Mesendoderm (in vitro differentiated cells): Measurements from ENCODE around the gene SPTBN1.
A peak's percentile ranks its signal among the peaks of the same experiment; 100 is the strongest.

Experiments used
- DNase-seq: peaks from one replicate; pipeline ENCODE4 v3.0.0; 2013
- H2AK5ac ChIP-seq: 2 replicates; pipeline ENCODE4 v1.6.1; 2013; ENCODE audit warnings: low read length, inconsistent platforms
- H2BK120ac ChIP-seq: 2 replicates; pipeline ENCODE4 v1.6.1; 2013; ENCODE audit warnings: low read depth, mild to moderate bottlenecking, low read length, moderate library complexity, mixed read lengths
- H2BK15ac ChIP-seq: replicated peaks from 2 replicates; pipeline ENCODE4 v1.6.1; 2013; ENCODE audit warnings: low read depth, mild to moderate bottlenecking, moderate library complexity
- H2BK5ac ChIP-seq: 2 replicates; pipeline ENCODE4 v1.6.1; 2013; ENCODE audit warnings: low read length, inconsistent platforms
- H3K18ac ChIP-seq: 2 replicates; pipeline ENCODE4 v1.6.1; 2013; ENCODE audit warnings: mild to moderate bottlenecking, low read length, mixed read lengths
- H3K23ac ChIP-seq: one replicate; pipeline ENCODE4 v1.6.1; 2013; ENCODE audit warnings: low read length
- H3K27ac ChIP-seq: 2 replicates; pipeline ENCODE4 v1.5.1; 2013; ENCODE audit warnings: low read depth, mild to moderate bottlenecking, inconsistent platforms, low read length, moderate library complexity
- H3K27me3 ChIP-seq: 2 replicates; pipeline ENCODE4 v1.6.1; 2013; ENCODE audit warnings: low read length, control low read depth, mild to moderate bottlenecking, inconsistent platforms; ENCODE audit not compliant: insufficient read depth, poor library complexity
- H3K36me3 ChIP-seq: 2 replicates; pipeline ENCODE4 v1.6.1; 2013; ENCODE audit warnings: low read length, inconsistent platforms; ENCODE audit not compliant: control insufficient read depth, insufficient read depth
- H3K4ac ChIP-seq: one replicate; pipeline ENCODE4 v1.6.1; 2013; ENCODE audit warnings: low read depth, mild to moderate bottlenecking, low read length, moderate library complexity
- H3K4me1 ChIP-seq: 2 replicates; pipeline ENCODE4 v1.6.1; 2013; ENCODE audit warnings: low read depth, low read length, inconsistent platforms; ENCODE audit not compliant: control insufficient read depth
- H3K4me2 ChIP-seq: 2 replicates; pipeline ENCODE4 v1.6.1; 2013; ENCODE audit warnings: low read length
- H3K4me3 ChIP-seq: 2 replicates; pipeline ENCODE4 v1.5.1; 2013; ENCODE audit warnings: mild to moderate bottlenecking, low read length
- H3K56ac ChIP-seq: one replicate; pipeline ENCODE4 v1.6.1; 2013; ENCODE audit warnings: low read length
- H3K79me1 ChIP-seq: 2 replicates; pipeline ENCODE4 v1.6.1; 2013; ENCODE audit warnings: low read length, inconsistent platforms
- H3K79me2 ChIP-seq: 2 replicates; pipeline ENCODE4 v1.6.1; 2013; ENCODE audit warnings: mild to moderate bottlenecking, low read length; ENCODE audit not compliant: control insufficient read depth, insufficient read depth
- H3K9ac ChIP-seq: 2 replicates; pipeline ENCODE4 v1.6.1; 2013; ENCODE audit warnings: low read length, inconsistent platforms
- H4K5ac ChIP-seq: one replicate; pipeline ENCODE4 v1.6.1; 2013; ENCODE audit warnings: low read length
- H4K8ac ChIP-seq: one replicate; pipeline ENCODE4 v1.6.1; 2013; ENCODE audit warnings: low read depth, mild to moderate bottlenecking, control low read depth, low read length, moderate library complexity
- WGBS: extraction: QIAGEN DNeasy Blood & Tissue Kit; methylation state at CpG from one replicate; pipeline ENCODE4 v1.1.7; 2013; ENCODE audit warnings: low lambda C conversion rate, missing lambda C conversion rate; ENCODE audit not compliant: insufficient coverage; ENCODE audit errors: extremely low coverage; 5-methylcytosine and 5-hydroxymethylcytosine counted together

The SPTBN1 gene

GRCh38 chr2:54429054-54429453 lies 27.1 kb upstream of the SPTBN1 start:
- Histone ChIP-seq H3K9ac (no peak overlapping the region), H3K4me1 (no peaks in the 10 kb centered on the region), H3K79me2 (no peaks in the 10 kb centered on the region), H3K36me3 (no peaks in the 10 kb centered on the region), H3K18ac (no peak overlapping the region), H3K4me3 (no peak overlapping the region), H4K8ac (no peak overlapping the region), H2BK15ac (no peak overlapping the region), H3K27me3 (no peaks in the 10 kb centered on the region), H3K23ac (no peak overlapping the region), H2BK5ac (no peak overlapping the region), H3K79me1 (no peaks in the 10 kb centered on the region), H3K27ac (no peak overlapping the region), H2AK5ac (no peak overlapping the region), H2BK120ac (no peak overlapping the region), H4K5ac (no peak overlapping the region), H3K4me2 (no peak overlapping the region), H3K4ac (no peak overlapping the region), H3K56ac (no peak overlapping the region)
- no CpG with 5 or more reads among the region's 5 CpGs for WGBS
- DNase-seq = no peak

GRCh38 chr2:54429811-54430551 lies 26.1 kb upstream of the SPTBN1 start:
- no peak overlapping the region for H3K23ac ChIP-seq
- H3K9ac ChIP-seq = no peak overlapping the region
- H4K5ac ChIP-seq = no peak overlapping the region
- H2BK120ac ChIP-seq = no peak overlapping the region
- no peak overlapping the region for H3K4me2 ChIP-seq
- H3K56ac ChIP-seq = no peak overlapping the region
- H2BK5ac ChIP-seq = no peak overlapping the region
- no peaks in the 10 kb centered on the region for H3K4me1 ChIP-seq
- H3K27me3 ChIP-seq = no peaks in the 10 kb centered on the region
- DNase-seq = peak; percentile 10
- no peak overlapping the region for H4K8ac ChIP-seq
- no CpG with 5 or more reads among the region's 13 CpGs for WGBS
- no peak overlapping the region for H3K4me3 ChIP-seq
- H3K27ac ChIP-seq = no peak overlapping the region
- no peak overlapping the region for H3K4ac ChIP-seq
- H2BK15ac ChIP-seq = no peak overlapping the region
- H2AK5ac ChIP-seq = no peak overlapping the region
- no peaks in the 10 kb centered on the region for H3K79me2 ChIP-seq
- no peaks in the 10 kb centered on the region for H3K79me1 ChIP-seq
- no peak overlapping the region for H3K18ac ChIP-seq
- H3K36me3 ChIP-seq = no peaks in the 10 kb centered on the region

DNA sequence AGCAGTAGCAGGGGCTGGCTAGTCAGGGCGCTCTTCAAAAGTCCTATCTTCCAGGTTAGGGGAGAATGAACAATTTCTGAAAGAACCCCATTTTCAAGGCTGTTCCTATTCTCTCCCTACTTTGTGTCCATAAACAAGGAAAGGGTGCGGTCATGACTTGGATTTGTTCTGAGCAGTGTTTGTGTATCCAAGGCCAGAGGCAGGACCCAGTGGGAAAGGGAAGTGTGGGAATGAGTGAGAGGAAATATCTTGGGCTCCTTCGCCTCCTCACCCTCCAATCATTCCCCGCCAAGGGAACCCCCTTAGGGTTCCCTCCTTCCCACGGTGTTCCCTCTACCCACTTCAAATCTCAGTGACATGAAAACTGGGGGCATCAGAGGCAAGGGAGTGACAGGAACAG lies 25.5 kb upstream of the SPTBN1 start:
- no peak for DNase-seq
- H3K4me1 ChIP-seq = no peaks in the 10 kb centered on the region

GRCh38 chr2:54432251-54433015 lies 23.7 kb upstream of the SPTBN1 start:
- H3K4me2 ChIP-seq = no peak overlapping the region
- H2AK5ac ChIP-seq = no peak overlapping the region
- no peak overlapping the region for H3K9ac ChIP-seq
- no peak overlapping the region for H3K4ac ChIP-seq
- no peak overlapping the region for H2BK15ac ChIP-seq
- H3K36me3 ChIP-seq = no peaks in the 10 kb centered on the region
- H3K79me1 ChIP-seq = no peaks in the 10 kb centered on the region
- no peak for DNase-seq
- no peaks in the 10 kb centered on the region for H3K79me2 ChIP-seq
- H4K5ac ChIP-seq = no peak overlapping the region
- H3K27ac ChIP-seq = no peak overlapping the region
- no peak overlapping the region for H4K8ac ChIP-seq
- no peak overlapping the region for H3K4me3 ChIP-seq
- no peak overlapping the region for H3K56ac ChIP-seq
- H2BK5ac ChIP-seq = no peak overlapping the region
- H3K18ac ChIP-seq = no peak overlapping the region
- no peaks in the 10 kb centered on the region for H3K4me1 ChIP-seq
- no peak overlapping the region for H3K23ac ChIP-seq
- H3K27me3 ChIP-seq = no peaks in the 10 kb centered on the region
- H2BK120ac ChIP-seq = no peak overlapping the region
- WGBS = no CpG with 5 or more reads among the region's 4 CpGs

More for the DNA sequence above, 25.5 kb upstream of the SPTBN1 start:
- no CpG with 5 or more reads among the region's 5 CpGs for WGBS
- Histone ChIP-seq H3K79me2 (no peaks in the 10 kb centered on the region), H4K8ac (no peak overlapping the region), H3K56ac (no peak overlapping the region), H4K5ac (no peak overlapping the region), H3K27ac (no peak overlapping the region), H3K27me3 (no peaks in the 10 kb centered on the region), H3K4me2 (no peak overlapping the region), H3K23ac (no peak overlapping the region), H3K18ac (no peak overlapping the region), H2AK5ac (no peak overlapping the region), H3K9ac (no peak overlapping the region), H3K4ac (no peak overlapping the region), H2BK120ac (no peak overlapping the region), H3K4me3 (no peak overlapping the region), H3K79me1 (no peaks in the 10 kb centered on the region), H3K36me3 (no peaks in the 10 kb centered on the region), H2BK5ac (no peak overlapping the region), H2BK15ac (no peak overlapping the region)

- Histone ChIP-seq H2BK15ac (no peak overlapping the region), H3K4me1 (no peaks in the 10 kb centered on the region), H3K9ac (no peak overlapping the region), H3K27me3 (no peaks in the 10 kb centered on the region), H3K79me1 (no peaks in the 10 kb centered on the region), H3K79me2 (no peaks in the 10 kb centered on the region), H2BK120ac (no peak overlapping the region), H3K56ac (no peak overlapping the region), H2BK5ac (no peak overlapping the region), H2AK5ac (no peak overlapping the region), H3K36me3 (no peaks in the 10 kb centered on the region), H3K4ac (no peak overlapping the region), H3K27ac (no peak overlapping the region), H4K5ac (no peak overlapping the region), H3K4me3 (no peak overlapping the region), H3K4me2 (no peak overlapping the region), H3K18ac (no peak overlapping the region), H3K23ac (no peak overlapping the region), H4K8ac (no peak overlapping the region)
- WGBS = no CpG with 5 or more reads among the region's 4 CpGs
- no peak for DNase-seq
Measured at GRCh38 chr2:54434229-54434628, 21.9 kb upstream of the SPTBN1 start.
